ENCODE results near the gene KANK2. TPM values are rescaled to one million over a fixed set of nuclear protein-coding genes. Genes with fewer than 3 reads are reported as not detected.

The KANK2 gene
- total and polyA plus RNA-seq, 2 of the 8 experiments (the other 6 are each of a cell fraction or from before 2014, with no cell fraction given) = 25.2 to 42.3 TPM

DNA sequence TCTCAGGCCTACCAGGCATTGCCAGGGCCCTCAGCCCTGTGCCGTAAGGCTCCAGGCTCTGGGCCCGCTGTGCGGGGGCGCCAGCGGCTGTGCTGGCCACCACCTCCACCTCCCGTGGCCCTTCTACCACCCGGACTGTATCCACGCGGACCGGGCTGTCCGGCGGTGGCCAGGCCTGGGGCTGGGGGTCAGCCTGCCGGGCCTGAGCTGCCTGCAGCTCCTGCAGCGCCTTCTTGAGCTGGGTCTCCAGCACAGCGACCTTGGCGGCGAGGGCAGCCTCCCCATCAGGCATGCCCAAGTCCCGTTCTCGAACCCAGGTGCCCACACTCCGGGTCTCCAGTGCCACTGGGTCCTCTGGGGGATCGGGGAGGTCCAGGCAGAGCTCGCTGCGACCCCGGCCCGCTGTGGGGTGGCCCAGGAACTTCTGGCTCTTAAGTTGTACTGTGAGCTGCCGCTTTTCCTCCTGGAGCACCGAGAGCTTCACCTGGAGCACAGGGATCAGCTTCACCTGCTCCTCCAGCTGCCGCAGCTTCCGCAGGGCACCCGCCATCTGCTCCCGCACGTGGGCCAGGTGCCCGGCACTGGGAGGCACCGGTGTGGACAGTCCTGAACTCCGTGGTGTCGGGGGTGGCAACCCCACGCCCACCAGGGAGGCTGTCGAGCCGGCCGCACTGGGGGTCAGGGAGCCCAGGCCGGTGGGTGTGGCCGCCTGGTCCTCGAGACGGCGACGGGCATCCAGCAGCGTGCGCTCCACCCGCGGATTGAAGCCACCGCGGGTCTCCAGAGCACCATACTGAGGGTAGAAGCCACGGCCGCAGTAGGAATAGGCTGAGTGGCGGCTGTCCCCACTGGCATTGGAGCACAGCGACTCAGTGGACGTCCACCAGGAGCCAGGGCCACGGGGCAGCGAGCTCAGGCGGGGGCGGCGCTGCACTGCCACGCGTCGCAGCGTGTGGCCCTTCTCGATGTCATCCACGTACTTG lies 4.1 kb downstream of the KANK2 start (continued):
- TF ChIP-seq EGR1 (IDR thresholded peaks at IDR 0.05; ENCODE audit: borderline replicate concordance, low read depth, low read length) = no peak
- TF ChIP-seq RNF2 (IDR thresholded peaks at IDR 0.05; ENCODE audit: borderline replicate concordance, low read depth, low read length, missing control alignments, poor library complexity, severe bottlenecking) = no peak
- TF ChIP-seq GTF2F1 (IDR thresholded peaks at IDR 0.05; ENCODE audit: borderline replicate concordance, low read depth, low read length) = no peak
- TF ChIP-seq SP4 (IDR thresholded peaks at IDR 0.05; ENCODE audit: low read length) = no peak
- TF ChIP-seq RFX5 (IDR thresholded peaks at IDR 0.05; ENCODE audit: borderline replicate concordance, low read depth, low read length) = no peak
- TF ChIP-seq SAP30 (IDR thresholded peaks at IDR 0.05; ENCODE audit: insufficient read depth, insufficient replicate concordance, low read length) = no peak
- TF ChIP-seq, protein P1, sequence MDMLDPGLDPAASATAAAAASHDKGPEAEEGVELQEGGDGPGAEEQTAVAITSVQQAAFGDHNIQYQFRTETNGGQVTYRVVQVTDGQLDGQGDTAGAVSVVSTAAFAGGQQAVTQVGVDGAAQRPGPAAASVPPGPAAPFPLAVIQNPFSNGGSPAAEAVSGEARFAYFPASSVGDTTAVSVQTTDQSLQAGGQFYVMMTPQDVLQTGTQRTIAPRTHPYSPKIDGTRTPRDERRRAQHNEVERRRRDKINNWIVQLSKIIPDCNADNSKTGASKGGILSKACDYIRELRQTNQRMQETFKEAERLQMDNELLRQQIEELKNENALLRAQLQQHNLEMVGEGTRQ (IDR thresholded peaks at IDR 0.05; ENCODE audit: low read length) = no peak
- TF ChIP-seq SRF (IDR thresholded peaks at IDR 0.05; ENCODE audit: low read depth, low read length) = no peak

Data from H1 (cell line).